ENCODE data around the gene UNKL.

GRCh38 chr16:1389762-1390161, 24.7 kb downstream of the UNKL start:
- no peak for TF ChIP-seq CTCF (IDR thresholded peaks at IDR 0.05)
- no peak for TF ChIP-seq POLR2A (IDR thresholded peaks at IDR 0.05)
